MM.1S (cell line): ENCODE results near the gene BCAS3.

Source experiments
- EZH2 ChIP-seq: fragments of 300-600 bp; sonication (generic); optimal IDR thresholded peaks from 2 replicates; pipeline ENCODE3; 2017; ENCODE audit warnings: low read depth, mild to moderate bottlenecking, antibody characterized with exemption, low read length, mixed read lengths
- TF ChIP-seq, protein P1 (sequence below): fragments of 300-600 bp; sonication (generic); IDR thresholded peaks from 2 replicates; pipeline ENCODE4 v1.5.1; 2016; ENCODE audit warnings: antibody characterized with exemption, low read length, mixed read lengths

DNA sequence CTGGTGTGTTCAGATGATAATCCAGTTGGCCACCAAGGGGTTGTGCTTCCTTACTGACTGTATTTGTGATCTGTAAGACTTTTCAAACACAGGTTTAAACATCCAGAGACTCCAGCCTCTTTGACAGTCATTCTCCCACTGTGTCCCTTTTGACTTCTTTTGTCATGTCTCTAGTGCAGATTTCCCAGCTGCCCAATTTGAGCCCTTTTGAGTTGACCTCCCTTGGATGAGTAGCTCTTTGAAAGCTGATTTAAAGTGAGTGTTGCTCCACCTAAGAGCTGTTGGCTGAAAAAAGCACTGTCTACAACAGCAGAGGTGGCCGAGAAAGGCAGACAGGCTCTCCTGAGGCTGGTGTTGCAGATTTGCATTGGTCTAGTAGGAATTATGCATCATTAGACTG lies 533.6 kb downstream of the BCAS3 start:
- TF ChIP-seq, protein P1, sequence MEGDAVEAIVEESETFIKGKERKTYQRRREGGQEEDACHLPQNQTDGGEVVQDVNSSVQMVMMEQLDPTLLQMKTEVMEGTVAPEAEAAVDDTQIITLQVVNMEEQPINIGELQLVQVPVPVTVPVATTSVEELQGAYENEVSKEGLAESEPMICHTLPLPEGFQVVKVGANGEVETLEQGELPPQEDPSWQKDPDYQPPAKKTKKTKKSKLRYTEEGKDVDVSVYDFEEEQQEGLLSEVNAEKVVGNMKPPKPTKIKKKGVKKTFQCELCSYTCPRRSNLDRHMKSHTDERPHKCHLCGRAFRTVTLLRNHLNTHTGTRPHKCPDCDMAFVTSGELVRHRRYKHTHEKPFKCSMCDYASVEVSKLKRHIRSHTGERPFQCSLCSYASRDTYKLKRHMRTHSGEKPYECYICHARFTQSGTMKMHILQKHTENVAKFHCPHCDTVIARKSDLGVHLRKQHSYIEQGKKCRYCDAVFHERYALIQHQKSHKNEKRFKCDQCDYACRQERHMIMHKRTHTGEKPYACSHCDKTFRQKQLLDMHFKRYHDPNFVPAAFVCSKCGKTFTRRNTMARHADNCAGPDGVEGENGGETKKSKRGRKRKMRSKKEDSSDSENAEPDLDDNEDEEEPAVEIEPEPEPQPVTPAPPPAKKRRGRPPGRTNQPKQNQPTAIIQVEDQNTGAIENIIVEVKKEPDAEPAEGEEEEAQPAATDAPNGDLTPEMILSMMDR, result no peak
- no peak for TF ChIP-seq EZH2
